AG08395 (cell line): Measurements from ENCODE around the gene ESR2.
"Not testable (repeated sequence)": the region's sequence is repeated elsewhere in the genome, so short reads cannot be mapped to it uniquely, and the experiment has no call there.

ENCODE experiments used
- DNase-seq: peaks from one replicate; pipeline ENCODE4 v3.0.0; 2012; ENCODE audit warnings: mixed read lengths, low spot score

Gene ESR2

DNA sequence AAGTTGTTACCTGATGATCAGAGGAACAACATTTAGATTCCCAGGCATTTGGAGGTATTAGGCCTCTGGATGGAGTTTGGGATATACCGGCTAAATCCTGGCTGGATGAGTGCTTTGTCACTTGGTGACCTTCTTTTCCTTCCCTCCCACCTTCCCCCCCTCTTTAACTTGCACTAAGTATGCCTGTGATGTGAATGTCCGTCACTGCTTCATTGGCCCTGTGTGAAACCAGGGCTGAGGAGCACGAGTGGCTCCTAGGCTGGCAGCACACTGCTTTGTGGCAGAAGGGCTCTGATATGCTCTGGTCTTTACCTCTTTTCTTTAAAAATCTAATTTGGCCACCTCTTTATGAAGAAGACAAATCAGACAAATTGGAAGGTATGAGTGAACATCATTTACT, 95.7 kb downstream of the ESR2 start:
- DNase-seq, result no peak

DNA sequence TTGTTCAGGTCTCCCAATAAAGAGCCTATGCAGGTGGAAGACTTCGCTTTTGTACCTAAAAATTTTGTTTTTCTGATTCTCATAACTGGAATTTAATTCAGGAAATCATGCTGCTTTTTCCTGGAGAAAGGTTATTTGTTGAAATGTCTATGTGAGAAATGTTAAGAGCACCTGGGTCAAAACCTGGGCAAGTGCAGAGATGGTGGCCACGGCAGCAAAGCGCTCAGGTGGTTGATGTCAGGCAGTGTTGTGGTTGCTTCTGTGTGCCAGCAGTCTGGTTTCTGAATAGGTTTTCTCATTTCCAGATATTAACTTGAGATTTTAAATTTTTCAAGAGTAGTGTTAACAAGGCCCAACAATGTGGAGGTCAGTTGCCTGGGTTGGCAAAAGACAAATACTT, 96.2 kb downstream of the ESR2 start:
- no peak for DNase-seq

- DNase-seq, result peak; percentile 54
Observed at GRCh38 chr14:64196814-64197411, 97.3 kb downstream of the ESR2 start.

DNA sequence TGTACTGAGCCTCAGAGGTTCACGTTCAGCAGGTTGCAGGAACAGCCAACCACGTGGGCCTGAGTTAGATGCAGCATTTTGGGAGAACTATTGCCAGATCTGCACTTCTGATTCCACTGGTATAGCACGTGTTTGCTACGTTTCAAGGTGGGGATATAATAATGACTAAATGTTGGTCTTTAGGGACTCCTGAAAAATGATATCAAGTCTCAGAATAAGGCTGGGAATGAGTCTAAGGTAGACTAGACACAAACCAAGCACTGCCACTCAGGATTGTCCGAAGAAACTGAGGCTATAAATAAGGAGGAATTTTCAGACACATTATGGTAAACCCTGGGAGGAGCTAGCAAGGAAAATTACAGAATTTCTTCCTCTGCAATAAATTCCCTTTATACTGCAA, 98.1 kb downstream of the ESR2 start:
- DNase-seq, result no peak

GRCh38 chr14:64195199-64195598, 99.0 kb downstream of the ESR2 start:
- DNase-seq, result no peak

DNA sequence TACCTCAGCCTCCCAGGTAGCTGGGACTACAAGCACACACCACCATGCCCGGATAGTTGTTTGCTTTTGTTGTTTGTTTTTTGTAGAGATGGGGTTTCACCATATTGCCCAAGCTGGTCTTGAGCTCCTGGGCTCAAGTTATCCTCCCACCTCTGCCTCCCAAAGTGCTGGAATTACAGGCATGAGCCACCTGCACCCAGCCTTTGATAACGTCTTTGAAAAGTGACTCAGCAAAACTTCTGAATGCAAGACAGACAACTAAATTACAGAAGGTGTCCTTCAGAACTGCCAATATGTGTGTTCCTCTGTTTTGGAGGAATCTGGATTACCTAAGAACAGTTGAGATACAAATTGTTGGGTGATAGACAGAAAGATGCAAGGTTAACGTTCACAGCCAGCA, 99.8 kb downstream of the ESR2 start:
- no peak for DNase-seq

DNA sequence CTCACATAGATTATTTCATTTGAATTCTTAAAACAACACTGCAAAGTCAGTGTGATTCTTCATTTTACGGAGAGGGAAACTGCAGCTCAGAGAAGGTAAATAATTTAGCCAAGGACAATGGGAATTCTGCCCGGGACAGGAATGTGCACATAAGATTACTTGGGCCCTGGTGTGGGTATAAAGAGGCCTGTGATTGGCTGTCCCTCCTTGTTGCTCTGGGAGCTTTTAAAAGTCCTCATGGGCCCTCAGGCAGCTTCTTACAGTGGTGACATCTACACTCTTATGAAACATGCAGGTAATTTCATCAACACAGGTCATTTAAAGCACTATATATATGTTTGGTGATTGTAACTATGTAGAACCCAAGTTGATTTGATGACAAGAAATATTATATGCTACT, 100.3 kb downstream of the ESR2 start:
- DNase-seq, result no peak

DNA sequence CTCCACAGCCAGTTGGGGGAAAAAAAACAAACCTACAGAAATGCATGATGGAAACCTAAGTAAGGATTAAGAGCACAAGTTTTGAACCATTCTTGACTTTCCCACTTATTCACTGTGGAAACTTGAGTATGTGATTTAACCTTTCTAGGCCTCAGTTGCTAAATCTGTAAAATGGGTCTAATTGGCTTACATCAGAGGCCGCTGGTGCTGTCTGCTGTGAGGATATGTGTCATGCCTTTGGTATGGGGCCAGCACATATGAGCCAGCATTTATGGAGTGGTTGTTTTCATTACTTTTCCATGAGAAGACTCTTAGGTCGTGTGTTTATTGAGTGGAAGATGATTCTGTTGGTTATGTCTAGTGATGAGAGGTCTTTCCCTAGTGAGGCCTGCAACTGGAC, 102.4 kb downstream of the ESR2 start:
- DNase-seq, result peak; percentile 58

DNA sequence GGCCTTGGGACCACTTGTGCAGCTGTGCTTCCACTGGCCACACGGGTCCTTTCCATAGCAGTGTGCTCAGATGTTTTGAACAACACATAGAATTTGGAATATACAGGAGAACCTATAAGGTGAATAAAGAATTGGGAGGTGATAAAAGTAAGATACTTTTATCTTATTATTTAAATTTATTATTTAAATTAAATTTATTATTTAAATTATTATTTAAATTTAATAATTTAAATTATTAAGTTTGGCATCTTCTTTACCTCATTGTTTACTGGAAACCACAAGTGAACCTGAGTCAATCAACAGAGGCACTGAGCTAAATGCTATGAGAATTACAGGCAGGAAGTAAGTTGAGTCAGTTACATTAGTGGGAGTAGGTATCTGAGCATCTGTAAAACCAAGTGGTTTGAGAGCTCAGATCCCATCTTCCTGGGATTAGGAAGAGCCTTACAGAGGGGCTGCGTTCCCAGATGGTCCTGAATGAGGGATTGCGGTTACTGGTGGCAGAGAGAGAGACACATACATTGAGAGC, 103.1 kb downstream of the ESR2 start:
- DNase-seq, result no peak

- no peak for DNase-seq
Observed at GRCh38 chr14:64187331-64187730, 106.8 kb downstream of the ESR2 start.

- no peak for DNase-seq
Observed at GRCh38 chr14:64186231-64187129, 107.7 kb downstream of the ESR2 start.

GRCh38 chr14:64185184-64185583, 109.0 kb downstream of the ESR2 start:
- DNase-seq, result no peak

DNA sequence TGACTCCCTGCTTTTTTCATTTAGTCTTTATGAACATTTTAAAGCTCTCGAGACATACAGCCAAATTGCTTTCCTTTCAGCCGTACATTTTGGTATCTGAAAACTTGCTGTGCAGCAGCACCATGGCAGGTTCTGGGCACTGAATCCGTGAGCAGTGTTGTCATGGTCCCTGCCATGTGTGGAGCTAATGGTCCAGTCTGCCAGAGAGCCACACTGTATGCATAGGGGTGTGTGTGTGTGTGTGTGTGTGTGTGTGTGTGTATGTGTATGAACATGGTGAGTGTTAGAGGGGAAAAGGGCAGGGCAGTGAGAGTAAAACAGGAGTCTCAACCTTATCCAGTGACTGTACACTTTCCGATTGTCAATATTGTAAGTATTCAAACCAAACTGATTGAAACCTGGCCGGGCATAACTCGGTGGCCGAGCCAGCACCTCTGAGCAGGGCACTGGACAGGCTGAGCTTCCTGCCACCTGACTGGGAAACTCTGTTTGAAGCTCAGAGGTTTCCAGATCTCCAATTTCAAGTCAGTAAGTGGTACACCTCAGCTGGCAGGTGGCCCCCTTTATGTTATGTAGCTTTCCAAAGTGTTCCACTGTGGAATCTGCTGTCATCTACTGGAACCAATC, 110.0 kb downstream of the ESR2 start:
- no peak for DNase-seq

GRCh38 chr14:64182908-64183307, 111.3 kb downstream of the ESR2 start:
- DNase-seq, result not testable (repeated sequence)

GRCh38 chr14:64178814-64179213, 115.4 kb downstream of the ESR2 start:
- DNase-seq, result no peak

DNA sequence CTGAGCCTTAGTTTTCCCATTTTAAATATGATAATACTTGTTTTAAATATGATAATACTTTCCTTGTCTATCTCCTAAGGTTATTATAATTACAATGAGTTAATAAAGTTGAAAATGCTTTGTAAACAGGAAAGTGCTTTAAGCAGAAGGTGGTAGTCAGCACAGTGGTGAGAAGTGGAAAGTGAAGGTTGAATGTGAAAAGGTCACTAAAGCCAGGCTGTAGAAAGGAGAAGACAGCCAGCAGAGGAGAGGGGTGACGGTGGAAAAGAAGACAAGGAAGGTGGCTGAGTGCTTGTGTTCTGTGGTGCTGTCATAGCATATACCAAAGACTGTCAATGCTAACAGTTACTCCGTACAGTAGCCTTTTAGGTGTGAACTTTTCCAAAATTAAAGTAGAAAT, 117.8 kb downstream of the ESR2 start:
- no peak for DNase-seq

- DNase-seq, result no peak
Observed at GRCh38 chr14:64174922-64175782, 119.0 kb downstream of the ESR2 start.

DNA sequence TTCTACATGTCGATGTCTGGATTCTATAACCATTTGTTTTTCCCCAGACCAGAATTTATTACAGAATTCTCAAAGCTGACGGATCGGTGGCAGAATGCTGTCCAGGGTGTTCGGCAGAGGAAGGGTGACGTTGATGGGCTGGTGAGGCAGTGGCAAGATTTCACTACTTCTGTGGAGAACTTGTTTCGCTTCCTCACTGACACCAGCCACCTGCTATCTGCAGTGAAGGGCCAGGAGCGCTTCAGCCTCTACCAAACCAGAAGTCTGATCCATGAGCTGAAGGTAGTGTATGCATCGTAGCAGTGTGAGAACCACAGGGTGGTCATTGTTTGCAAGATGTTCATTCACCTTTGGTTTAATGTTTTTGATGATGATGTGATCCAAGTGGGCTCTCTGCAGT, 124.0 kb downstream of the ESR2 start:
- DNase-seq, result no peak

DNA sequence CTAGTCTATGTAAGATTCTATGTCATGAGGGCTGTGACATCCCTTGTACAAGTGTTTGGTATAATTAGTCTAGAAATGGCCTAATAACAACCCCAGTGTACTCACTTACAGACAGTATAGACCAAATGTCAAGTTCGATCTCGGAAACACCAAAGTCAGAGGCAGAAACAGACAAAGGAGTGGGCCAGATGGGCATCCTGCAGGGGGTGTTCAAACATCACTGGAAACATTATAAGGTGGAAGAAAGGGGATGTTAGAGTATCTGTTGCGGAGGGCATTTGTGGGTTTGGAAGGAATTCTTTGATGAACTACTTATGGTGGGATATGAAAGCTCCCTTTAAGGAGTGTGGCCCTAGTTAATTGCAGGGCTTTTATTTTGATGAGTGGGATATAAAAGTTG, 134.6 kb downstream of the ESR2 start:
- DNase-seq, result no peak

DNA sequence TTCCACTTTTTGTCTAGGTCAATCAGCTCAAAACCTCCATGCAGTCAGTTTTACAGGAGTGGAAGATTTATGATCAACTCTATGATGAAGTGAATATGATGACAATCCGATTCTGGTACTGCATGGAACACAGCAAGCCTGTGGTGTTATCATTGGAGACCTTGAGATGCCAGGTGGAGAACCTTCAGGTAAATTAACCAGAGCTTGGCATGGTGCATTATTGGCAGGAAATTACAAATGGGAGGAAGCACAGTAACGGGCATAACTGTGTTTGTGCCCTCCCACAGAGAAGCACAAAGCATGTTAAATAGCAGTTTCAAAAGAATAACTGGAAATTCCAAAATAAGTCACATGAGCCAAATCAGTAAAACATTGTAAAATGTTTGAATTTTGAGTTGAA, 135.6 kb downstream of the ESR2 start:
- no peak for DNase-seq

GRCh38 chr14:64149921-64150320, 144.2 kb downstream of the ESR2 start:
- no peak for DNase-seq
